ENCODE measurements around the gene ZDHHC8.

ZDHHC8 gene

DNA sequence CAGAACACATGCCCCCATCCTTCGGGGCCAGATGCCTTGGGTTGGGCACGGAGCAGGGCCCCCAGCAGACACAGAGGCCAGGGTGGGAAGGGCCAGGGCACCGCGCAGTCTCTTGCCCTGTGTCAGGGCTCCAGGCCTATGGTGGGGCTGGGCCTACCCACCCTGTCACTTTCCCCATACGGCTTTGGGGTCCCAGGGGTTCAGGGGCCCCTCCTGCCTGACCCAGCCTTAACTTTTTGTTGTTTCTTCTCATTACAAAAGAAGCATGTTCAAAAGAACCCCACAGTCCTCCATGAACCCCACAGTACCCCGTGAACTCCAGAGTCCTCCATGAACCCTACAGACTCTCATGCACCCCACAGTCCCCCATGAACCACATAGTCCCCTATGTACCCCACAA lies 52.2 kb downstream of the ZDHHC8 start:
- TF ChIP-seq, protein P1, sequence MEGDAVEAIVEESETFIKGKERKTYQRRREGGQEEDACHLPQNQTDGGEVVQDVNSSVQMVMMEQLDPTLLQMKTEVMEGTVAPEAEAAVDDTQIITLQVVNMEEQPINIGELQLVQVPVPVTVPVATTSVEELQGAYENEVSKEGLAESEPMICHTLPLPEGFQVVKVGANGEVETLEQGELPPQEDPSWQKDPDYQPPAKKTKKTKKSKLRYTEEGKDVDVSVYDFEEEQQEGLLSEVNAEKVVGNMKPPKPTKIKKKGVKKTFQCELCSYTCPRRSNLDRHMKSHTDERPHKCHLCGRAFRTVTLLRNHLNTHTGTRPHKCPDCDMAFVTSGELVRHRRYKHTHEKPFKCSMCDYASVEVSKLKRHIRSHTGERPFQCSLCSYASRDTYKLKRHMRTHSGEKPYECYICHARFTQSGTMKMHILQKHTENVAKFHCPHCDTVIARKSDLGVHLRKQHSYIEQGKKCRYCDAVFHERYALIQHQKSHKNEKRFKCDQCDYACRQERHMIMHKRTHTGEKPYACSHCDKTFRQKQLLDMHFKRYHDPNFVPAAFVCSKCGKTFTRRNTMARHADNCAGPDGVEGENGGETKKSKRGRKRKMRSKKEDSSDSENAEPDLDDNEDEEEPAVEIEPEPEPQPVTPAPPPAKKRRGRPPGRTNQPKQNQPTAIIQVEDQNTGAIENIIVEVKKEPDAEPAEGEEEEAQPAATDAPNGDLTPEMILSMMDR (IDR thresholded peaks at IDR 0.05), result no peak
- no peak overlapping the region for H3K27ac ChIP-seq
- H3K9me3 ChIP-seq, result no peaks in the 10 kb centered on the region
- no peaks in the 10 kb centered on the region for H3K36me3 ChIP-seq
- H3K4me3 ChIP-seq (ENCODE audit: low read depth in 1 of 2, low read length in 1 of 2), result no peak overlapping the region
- H3K4me1 ChIP-seq (ENCODE audit: control insufficient read depth in 1 of 2, insufficient read depth in 1 of 2, low read depth in 1 of 2, low read length in 1 of 2), result no peaks in the 10 kb centered on the region
- H3K27me3 ChIP-seq, result no peaks in the 10 kb centered on the region

DNA sequence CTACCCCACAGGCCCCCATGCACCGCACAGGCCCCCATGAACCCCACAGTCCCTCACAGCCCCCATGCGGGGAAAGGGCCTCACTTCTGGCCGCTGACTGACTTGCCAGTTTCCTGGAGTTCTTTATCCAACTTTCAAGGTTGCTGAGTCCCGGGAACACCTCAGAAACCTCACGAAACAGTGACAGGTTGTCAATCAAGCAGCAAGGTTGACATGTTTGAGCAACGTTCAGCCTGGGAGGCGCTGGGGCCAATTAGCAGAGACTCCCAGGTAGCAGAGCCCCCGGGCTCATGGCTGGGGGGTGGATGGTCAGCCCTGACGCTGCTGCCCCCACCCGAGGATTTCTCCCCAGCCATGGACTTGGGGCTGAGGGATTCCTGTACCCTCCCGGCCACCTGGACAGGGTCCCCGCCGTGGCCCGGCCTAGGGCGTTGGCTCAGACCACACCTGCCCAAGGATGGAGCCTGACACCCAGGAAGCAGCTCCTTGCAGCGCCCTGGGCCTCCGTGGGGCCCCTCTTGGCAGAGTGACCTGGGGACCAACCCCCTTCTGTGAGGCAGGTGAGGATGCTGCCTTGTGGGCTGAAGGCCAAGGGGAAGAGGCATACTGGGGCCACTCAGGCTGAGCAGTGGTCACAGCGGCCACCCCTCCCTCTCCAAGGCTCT lies 53.0 kb downstream of the ZDHHC8 start:
- H3K36me3 ChIP-seq, result no peaks in the 10 kb centered on the region
- no peaks in the 10 kb centered on the region for H3K4me1 ChIP-seq (ENCODE audit: control insufficient read depth in 1 of 2, insufficient read depth in 1 of 2, low read depth in 1 of 2, low read length in 1 of 2)
- H3K27me3 ChIP-seq, result no peaks in the 10 kb centered on the region
- H3K4me3 ChIP-seq (ENCODE audit: low read depth in 1 of 2, low read length in 1 of 2), result no peak overlapping the region
- H3K27ac ChIP-seq, result no peak overlapping the region
- no peaks in the 10 kb centered on the region for H3K9me3 ChIP-seq
- TF ChIP-seq, protein P1 (IDR thresholded peaks at IDR 0.05), result no peak

DNA sequence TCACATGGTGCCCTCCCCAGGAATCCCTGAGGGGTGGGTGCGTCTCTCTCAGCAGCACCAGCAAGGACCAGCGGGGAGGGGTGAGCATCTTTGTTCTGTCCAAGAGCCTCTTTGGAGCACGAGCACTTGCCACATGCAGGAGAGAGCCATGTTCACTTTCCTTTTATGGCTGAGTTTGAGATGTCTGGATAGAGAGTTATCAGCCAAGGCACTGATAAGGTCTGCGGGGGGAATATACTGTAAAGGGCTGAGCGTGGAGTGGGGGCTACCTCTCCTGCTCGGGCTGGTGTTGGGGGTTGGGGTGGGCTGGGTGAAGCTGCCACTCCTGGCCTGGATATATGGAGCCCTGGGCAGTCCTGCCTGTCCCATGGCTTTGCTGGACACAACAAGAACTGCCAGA lies 54.1 kb downstream of the ZDHHC8 start:
- no peaks in the 10 kb centered on the region for H3K9me3 ChIP-seq
- H3K4me1 ChIP-seq (ENCODE audit: control insufficient read depth in 1 of 2, insufficient read depth in 1 of 2, low read depth in 1 of 2, low read length in 1 of 2), result no peaks in the 10 kb centered on the region
- no peaks in the 10 kb centered on the region for H3K27me3 ChIP-seq
- no peaks in the 10 kb centered on the region for H3K36me3 ChIP-seq
- H3K4me3 ChIP-seq (ENCODE audit: low read depth in 1 of 2, low read length in 1 of 2), result no peak overlapping the region
- TF ChIP-seq, protein P1 (IDR thresholded peaks at IDR 0.05), result no peak
- H3K27ac ChIP-seq, result no peak overlapping the region

DNA sequence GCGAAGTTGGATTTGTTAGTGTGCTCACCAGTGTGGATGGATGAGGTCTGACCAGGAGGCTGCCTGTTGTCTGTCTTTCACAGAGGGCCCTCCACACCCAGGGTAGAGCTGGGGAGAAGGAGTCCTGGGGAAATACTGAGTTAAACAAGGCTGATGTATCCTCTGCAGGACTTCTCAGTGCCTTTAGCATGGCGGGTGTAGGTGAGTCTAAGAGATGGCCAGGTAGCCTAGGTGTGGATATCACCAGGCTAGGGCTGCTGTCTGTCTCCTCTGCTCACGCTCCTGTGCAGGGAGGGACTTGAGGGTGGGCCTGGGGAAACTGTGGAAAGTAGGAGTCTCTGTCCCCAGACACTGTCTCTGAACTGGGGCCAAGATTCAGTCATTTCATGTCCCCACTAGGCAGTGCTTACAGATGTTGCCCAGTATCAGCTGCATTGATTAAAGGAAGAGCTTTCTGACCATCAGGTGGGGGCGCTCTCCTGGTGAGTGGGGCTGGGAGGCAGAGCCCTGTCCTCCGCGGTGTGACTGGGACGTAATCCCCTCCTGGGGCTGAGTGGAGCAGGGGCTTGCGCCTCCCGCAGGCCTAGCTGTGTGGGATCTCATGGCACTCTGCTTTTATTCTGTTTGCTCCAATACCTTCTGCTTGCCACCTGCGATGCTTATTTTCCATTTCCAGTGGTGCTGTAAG lies 54.7 kb downstream of the ZDHHC8 start:
- Histone ChIP-seq H3K36me3 (no peaks in the 10 kb centered on the region), H3K4me1 (ENCODE audit: control insufficient read depth in 1 of 2, insufficient read depth in 1 of 2, low read depth in 1 of 2, low read length in 1 of 2) (no peaks in the 10 kb centered on the region), H3K27me3 (no peaks in the 10 kb centered on the region), H3K9me3 (no peaks in the 10 kb centered on the region), H3K4me3 (ENCODE audit: low read depth in 1 of 2, low read length in 1 of 2) (no peak overlapping the region), H3K27ac (no peak overlapping the region)
- TF ChIP-seq, protein P1 (IDR thresholded peaks at IDR 0.05), result no peak

DNA sequence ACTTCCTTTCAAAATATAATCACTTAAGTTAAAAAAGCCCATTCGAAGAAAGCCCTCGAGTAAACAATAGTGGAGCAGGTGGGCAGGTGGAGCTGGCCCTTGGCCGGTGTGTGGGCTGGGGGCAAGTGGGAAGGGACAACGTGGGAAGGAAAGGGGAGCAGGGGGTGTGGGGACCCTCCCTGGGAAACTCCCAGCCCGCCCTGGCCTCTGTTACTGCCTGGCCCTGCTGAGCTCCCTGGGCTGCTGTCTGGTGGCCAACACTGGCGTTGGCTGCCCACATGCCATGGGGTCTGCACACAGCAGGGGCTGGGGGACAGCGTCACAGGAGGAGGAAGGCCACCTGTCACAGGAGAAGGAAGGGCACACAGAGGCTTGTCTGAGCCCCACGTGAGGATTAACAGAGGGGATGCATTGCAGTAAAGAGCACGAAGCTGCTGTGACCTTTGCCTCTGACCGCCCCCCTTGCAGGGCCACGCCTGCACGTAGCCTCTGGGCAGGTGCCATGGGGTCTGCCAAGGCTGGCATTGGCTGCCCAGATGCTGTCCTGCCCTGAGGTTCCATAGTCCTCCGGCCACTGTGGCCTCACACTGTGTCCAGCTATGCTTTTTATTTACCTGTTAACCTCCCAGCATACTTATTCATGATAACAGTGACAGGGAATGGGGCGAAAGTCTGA lies 55.4 kb downstream of the ZDHHC8 start:
- Histone ChIP-seq H3K9me3 (no peaks in the 10 kb centered on the region), H3K36me3 (no peaks in the 10 kb centered on the region), H3K27ac (no peak overlapping the region), H3K4me1 (ENCODE audit: control insufficient read depth in 1 of 2, insufficient read depth in 1 of 2, low read depth in 1 of 2, low read length in 1 of 2) (no peaks in the 10 kb centered on the region), H3K4me3 (ENCODE audit: low read depth in 1 of 2, low read length in 1 of 2) (no peak overlapping the region), H3K27me3 (no peaks in the 10 kb centered on the region)
- TF ChIP-seq, protein P1 (IDR thresholded peaks at IDR 0.05), result no peak
